CD8-positive, alpha-beta memory T cell (primary cell): Measurements from ENCODE around the gene STK31. TPM values are rescaled to one million over a fixed set of nuclear protein-coding genes. Genes with fewer than 3 reads are reported as not detected.

Experiments used
- CTCF ChIA-PET: fragments of 350-600 bp; sonication (Branson Sonifier 250); formaldehyde crosslinking; loops from one replicate; lab custom pipeline; 2021; ENCODE audit warnings: antibody characterized with exemption; lab: Charles Lee
- POLR2A ChIA-PET: fragments of 350-600 bp; sonication (Branson Sonifier 250); formaldehyde crosslinking; loops from one replicate; lab custom pipeline; 2021; ENCODE audit warnings: antibody characterized with exemption; lab: Charles Lee
- DNase-seq, 5 donors: peaks; one replicate each; pipeline versions ENCODE4 v3.0.0 to v3.0.0-alpha.2; 2020 to 2022; ENCODE audit warnings: mixed read lengths in 1 of 5
- H3K27ac ChIP-seq: one replicate; pipeline ENCODE4 v1.7.0; 2013; ENCODE audit warnings: low read depth, mild to moderate bottlenecking, low read length, moderate library complexity
- H3K27me3 ChIP-seq: 2 replicates; pipeline ENCODE4 v1.7.0; 2013; ENCODE audit warnings: low read length, mild to moderate bottlenecking; ENCODE audit not compliant: insufficient read depth, poor library complexity, severe bottlenecking
- H3K36me3 ChIP-seq: 2 replicates; pipeline ENCODE4 v1.7.0; 2013; ENCODE audit warnings: mild to moderate bottlenecking, low read length, moderate library complexity; ENCODE audit not compliant: insufficient read depth
- H3K4me1 ChIP-seq: 2 replicates; pipeline ENCODE4 v1.7.0; 2013; ENCODE audit warnings: mild to moderate bottlenecking, low read length, moderate library complexity; ENCODE audit not compliant: insufficient read depth
- H3K4me3 ChIP-seq: 2 replicates; pipeline ENCODE4 v1.7.0; 2013; ENCODE audit warnings: mild to moderate bottlenecking, low read length
- H3K9me3 ChIP-seq: 2 replicates; pipeline ENCODE4 v1.7.0; 2013; ENCODE audit warnings: mild to moderate bottlenecking, low read length
- H3K27ac Mint-ChIP-seq, 8 donors: one replicate each; pipeline ENCODE4 v1.8.0; 2020 to 2021; ENCODE audit warnings: mixed read lengths in 8 of 8, mild to moderate bottlenecking in 6 of 8, inconsistent platforms in 3 of 8, moderate library complexity in 3 of 8
- H3K27me3 Mint-ChIP-seq, 2 donors: one replicate each; pipeline ENCODE4 v1.8.0; 2020 to 2021; ENCODE audit warnings: mixed read lengths in 2 of 2, mild to moderate bottlenecking in 1 of 2, moderate library complexity in 1 of 2
- H3K36me3 Mint-ChIP-seq, 3 donors: one replicate each; pipeline ENCODE4 v1.8.0; 2020 to 2021; ENCODE audit warnings: mixed read lengths in 3 of 3, inconsistent platforms in 1 of 3, mild to moderate bottlenecking in 1 of 3
- H3K4me1 Mint-ChIP-seq, 3 donors: one replicate each; pipeline ENCODE4 v1.8.0; 2020 to 2021; ENCODE audit warnings: mixed read lengths in 3 of 3, inconsistent platforms in 1 of 3, mild to moderate bottlenecking in 1 of 3
- H3K4me3 Mint-ChIP-seq, 7 donors: one replicate each; pipeline ENCODE4 v1.8.0; 2020 to 2021; ENCODE audit warnings: mixed read lengths in 7 of 7, mild to moderate bottlenecking in 6 of 7, moderate library complexity in 4 of 7, inconsistent platforms in 2 of 7
- H3K9me3 Mint-ChIP-seq, 5 donors: one replicate each; pipeline ENCODE4 v1.8.0; 2020 to 2022; ENCODE audit warnings: mixed read lengths in 5 of 5, mild to moderate bottlenecking in 3 of 5, moderate library complexity in 2 of 5, inconsistent platforms in 1 of 5
- polyA plus RNA-seq: library from polyadenylated mRNA; unstranded; fragments of 300-500 nt; fragmentation: Illumina TruSeq; gene quantifications from one replicate; pipeline ENCODE4 v1.2.3, GENCODE V29; 2021
- total RNA-seq, 2 experiments: library from RNA; stranded (reverse); gene quantifications; one replicate each; pipeline ENCODE4 v1.2.3, GENCODE V29; 2021

STK31 gene
- total and polyA plus RNA-seq, 3 experiments from 2014 or later: 0.07 to 0.15 (median 0.11) TPM

GRCh38 chr7:23783115-23783514, 73.1 kb downstream of the STK31 start:
- Histone ChIP-seq H3K9me3 (no peaks in the 10 kb centered on the region), H3K4me1 (no peaks in the 10 kb centered on the region), H3K27me3 (no peaks in the 10 kb centered on the region), H3K4me3 (no peak overlapping the region), H3K36me3 (no peaks in the 10 kb centered on the region), H3K27ac (no peak overlapping the region)
- H3K27me3 Mint-ChIP-seq: peaks cover 2 to 4% of the 10 kb centered on the region in 2 donors
- DNase-seq: no peak
- peaks cover 0 to 8% (median 7%) of the 10 kb centered on the region in 3 donors for H3K36me3 Mint-ChIP-seq
- CTCF ChIA-PET: no interaction called here
- no peaks in the 10 kb centered on the region for H3K9me3 Mint-ChIP-seq
- no peak overlapping the region for H3K27ac Mint-ChIP-seq
- POLR2A ChIA-PET: interaction anchor here (0.6 kb wide), 1 partner anchor 533 kb away, joined by 4 read pairs; no protein-coding TSS in a partner anchor
- no peak overlapping the region for H3K4me3 Mint-ChIP-seq
- H3K4me1 Mint-ChIP-seq: no peaks in the 10 kb centered on the region

GRCh38 chr7:23787272-23787671, 77.3 kb downstream of the STK31 start:
- Mint-ChIP-seq H3K27me3 (peaks cover 0 to 4% of the 10 kb centered on the region in 2 donors), H3K9me3 (no peaks in the 10 kb centered on the region), H3K4me1 (no peaks in the 10 kb centered on the region), H3K36me3 (peaks cover 0 to 7% (median 5%) of the 10 kb centered on the region in 3 donors), H3K27ac (no peak overlapping the region), H3K4me3 (no peak overlapping the region)
- Histone ChIP-seq H3K27ac (no peak overlapping the region), H3K4me3 (no peak overlapping the region), H3K4me1 (no peaks in the 10 kb centered on the region), H3K9me3 (no peaks in the 10 kb centered on the region), H3K36me3 (no peaks in the 10 kb centered on the region), H3K27me3 (no peaks in the 10 kb centered on the region)
- ChIA-PET CTCF (no interaction called here), POLR2A (no interaction called here)
- DNase-seq: no peak

DNA sequence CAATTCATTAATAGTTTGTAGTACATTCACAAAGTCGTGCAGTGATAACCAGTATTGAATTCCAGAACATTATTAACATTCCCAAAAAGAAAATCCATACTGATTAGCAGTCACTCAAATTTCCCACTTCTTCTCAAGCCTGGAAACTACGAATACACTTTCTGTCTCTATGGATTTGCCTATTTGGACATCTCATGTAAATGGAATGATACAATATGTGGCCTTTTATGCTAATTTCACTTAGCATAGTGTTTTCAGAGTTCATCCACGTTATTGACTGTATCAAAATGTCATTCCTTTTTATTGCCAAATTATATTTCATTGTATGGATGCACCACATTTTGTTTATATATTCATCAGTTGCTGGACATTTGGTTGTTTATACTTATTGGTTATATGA, 78.8 kb downstream of the STK31 start:
- Histone ChIP-seq H3K27me3 (no peaks in the 10 kb centered on the region), H3K9me3 (no peaks in the 10 kb centered on the region), H3K36me3 (no peaks in the 10 kb centered on the region), H3K4me1 (no peaks in the 10 kb centered on the region), H3K4me3 (no peak overlapping the region), H3K27ac (no peak overlapping the region)
- POLR2A ChIA-PET: no interaction called here
- H3K27ac Mint-ChIP-seq: no peak overlapping the region
- no peaks in the 10 kb centered on the region for H3K27me3 Mint-ChIP-seq
- CTCF ChIA-PET: no interaction called here
- peaks cover 0 to 12% (median 6%) of the 10 kb centered on the region in 3 donors for H3K36me3 Mint-ChIP-seq
- peaks cover 4 to 13% (median 8%) of the 10 kb centered on the region in 5 donors for H3K9me3 Mint-ChIP-seq
- no peaks in the 10 kb centered on the region for H3K4me1 Mint-ChIP-seq
- no peak overlapping the region for H3K4me3 Mint-ChIP-seq
- DNase-seq: no peak

GRCh38 chr7:23791721-23792120, 81.7 kb downstream of the STK31 start:
- CTCF ChIA-PET: no interaction called here
- H3K36me3 Mint-ChIP-seq: peaks cover 0 to 17% (median 4%) of the 10 kb centered on the region in 3 donors
- no peak for DNase-seq

GRCh38 chr7:23802720-23803397, 92.8 kb downstream of the STK31 start:
- ChIA-PET CTCF (no interaction called here), POLR2A (no interaction called here)
- H3K9me3 ChIP-seq: no peaks in the 10 kb centered on the region
- no peaks in the 10 kb centered on the region for H3K27me3 ChIP-seq
- no peak overlapping the region for H3K27ac ChIP-seq
- H3K36me3 ChIP-seq: no peaks in the 10 kb centered on the region
- Mint-ChIP-seq H3K4me3 (no peak overlapping the region), H3K27me3 (peaks cover 3% of the 10 kb centered on the region in 2 donors), H3K9me3 (peaks cover under 1 to 11% (median 6%) of the 10 kb centered on the region in 5 donors), H3K27ac (peak overlapping the region in 1 of 8 donors; percentile 11), H3K4me1 (no peaks in the 10 kb centered on the region), H3K36me3 (no peaks in the 10 kb centered on the region)
- H3K4me1 ChIP-seq: no peaks in the 10 kb centered on the region
- DNase-seq: no peak
- no peak overlapping the region for H3K4me3 ChIP-seq

More at GRCh38 chr7:23791721-23792120, 81.7 kb downstream of the STK31 start:
- Histone ChIP-seq H3K4me3 (no peak overlapping the region), H3K27ac (no peak overlapping the region), H3K27me3 (no peaks in the 10 kb centered on the region), H3K9me3 (no peaks in the 10 kb centered on the region), H3K4me1 (no peaks in the 10 kb centered on the region), H3K36me3 (no peaks in the 10 kb centered on the region)
- H3K27ac Mint-ChIP-seq: no peak overlapping the region
- no peak overlapping the region for H3K4me3 Mint-ChIP-seq
- H3K4me1 Mint-ChIP-seq: no peaks in the 10 kb centered on the region
- peaks cover 15 to 36% (median 32%) of the 10 kb centered on the region in 5 donors for H3K9me3 Mint-ChIP-seq
- POLR2A ChIA-PET: no interaction called here
- no peaks in the 10 kb centered on the region for H3K27me3 Mint-ChIP-seq

- DNase-seq: no peak
- H3K36me3 Mint-ChIP-seq: no peaks in the 10 kb centered on the region
- ChIA-PET POLR2A (no interaction called here), CTCF (no interaction called here)
- H3K4me3 ChIP-seq: no peak overlapping the region
- no peaks in the 10 kb centered on the region for H3K36me3 ChIP-seq
- no peak overlapping the region for H3K27ac Mint-ChIP-seq
- no peak overlapping the region for H3K27ac ChIP-seq
- H3K4me3 Mint-ChIP-seq: no peak overlapping the region
- H3K9me3 ChIP-seq: no peaks in the 10 kb centered on the region
- H3K9me3 Mint-ChIP-seq: peaks cover 0 to 6% (median 2%) of the 10 kb centered on the region in 5 donors
- peaks cover 3 to 7% of the 10 kb centered on the region in 2 donors for H3K27me3 Mint-ChIP-seq
- no peaks in the 10 kb centered on the region for H3K4me1 ChIP-seq
- no peaks in the 10 kb centered on the region for H3K4me1 Mint-ChIP-seq
- no peaks in the 10 kb centered on the region for H3K27me3 ChIP-seq
Measured at GRCh38 chr7:23804707-23805106, 94.7 kb downstream of the STK31 start.

- CTCF ChIA-PET: no interaction called here
- H3K9me3 ChIP-seq: no peaks in the 10 kb centered on the region
- H3K36me3 Mint-ChIP-seq: no peaks in the 10 kb centered on the region
- peaks cover 3 to 7% of the 10 kb centered on the region in 2 donors for H3K27me3 Mint-ChIP-seq
- POLR2A ChIA-PET: no interaction called here
- no peak overlapping the region for H3K27ac ChIP-seq
- H3K4me3 ChIP-seq: no peak overlapping the region
- no peaks in the 10 kb centered on the region for H3K36me3 ChIP-seq
- H3K27ac Mint-ChIP-seq: no peak overlapping the region
- DNase-seq: no peak
- no peaks in the 10 kb centered on the region for H3K4me1 Mint-ChIP-seq
- no peaks in the 10 kb centered on the region for H3K27me3 ChIP-seq
- no peak overlapping the region for H3K4me3 Mint-ChIP-seq
- peaks cover 8 to 19% (median 16%) of the 10 kb centered on the region in 5 donors for H3K9me3 Mint-ChIP-seq
- no peaks in the 10 kb centered on the region for H3K4me1 ChIP-seq
Measured at GRCh38 chr7:23808421-23808820, 98.4 kb downstream of the STK31 start.

DNA sequence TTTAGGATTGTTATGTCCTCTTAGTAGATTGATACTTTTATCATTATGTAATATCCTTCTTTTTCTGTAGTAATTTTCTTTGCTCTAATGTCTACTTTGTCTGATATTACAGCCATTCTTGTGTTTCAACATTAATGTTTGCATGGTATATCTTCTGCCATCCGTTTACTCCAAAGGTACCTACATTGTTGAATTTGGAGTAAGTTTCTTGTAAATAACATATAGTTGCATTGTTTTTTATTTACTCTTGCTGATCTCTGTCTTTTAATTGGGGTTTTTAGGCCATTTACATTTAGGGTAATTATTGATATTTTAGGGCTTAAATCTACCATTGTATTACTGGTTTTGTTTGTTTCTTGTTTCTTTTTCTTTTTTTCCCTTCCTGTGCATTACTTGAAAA, 100.1 kb downstream of the STK31 start:
- no peak for DNase-seq
- H3K36me3 ChIP-seq: no peaks in the 10 kb centered on the region

More for the DNA sequence above, 100.1 kb downstream of the STK31 start:
- peaks cover 8 to 24% (median 16%) of the 10 kb centered on the region in 5 donors for H3K9me3 Mint-ChIP-seq
- Histone ChIP-seq H3K4me1 (no peaks in the 10 kb centered on the region), H3K27ac (no peak overlapping the region), H3K9me3 (no peaks in the 10 kb centered on the region), H3K4me3 (no peak overlapping the region), H3K27me3 (no peaks in the 10 kb centered on the region)
- no peaks in the 10 kb centered on the region for H3K36me3 Mint-ChIP-seq
- ChIA-PET CTCF (no interaction called here), POLR2A (no interaction called here)
- H3K27me3 Mint-ChIP-seq: peaks cover 3 to 4% of the 10 kb centered on the region in 2 donors
- no peaks in the 10 kb centered on the region for H3K4me1 Mint-ChIP-seq
- no peak overlapping the region for H3K4me3 Mint-ChIP-seq
- no peak overlapping the region for H3K27ac Mint-ChIP-seq
